Measurements from ENCODE around the gene CHAD. TPM values are rescaled to one million over a fixed set of nuclear protein-coding genes. Genes with fewer than 3 reads are reported as not detected.

Gene CHAD
- total and polyA plus RNA-seq, 2 experiments from 2014 or later = not detected

DNA sequence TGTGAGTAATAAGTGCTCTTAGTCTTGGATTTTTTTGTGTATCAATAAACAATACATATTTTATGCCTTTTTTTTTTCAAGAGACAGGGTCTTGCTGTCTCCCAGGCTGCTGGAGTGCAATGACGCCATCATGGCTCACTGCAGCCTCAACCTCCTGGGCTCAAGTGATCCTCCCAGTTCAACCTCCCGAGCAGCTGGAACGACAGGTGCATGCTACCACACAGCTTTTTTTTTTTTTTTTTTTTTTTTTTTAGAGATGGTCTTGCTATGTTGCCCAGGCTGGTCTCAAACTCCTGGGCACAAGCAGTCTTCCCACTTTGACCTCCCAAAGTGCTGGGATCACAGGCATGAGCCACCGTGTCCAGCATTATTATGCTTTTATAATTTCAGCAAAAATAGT lies 29.7 kb downstream of the CHAD start:
- H3K27ac ChIP-seq = no peak overlapping the region

DNA sequence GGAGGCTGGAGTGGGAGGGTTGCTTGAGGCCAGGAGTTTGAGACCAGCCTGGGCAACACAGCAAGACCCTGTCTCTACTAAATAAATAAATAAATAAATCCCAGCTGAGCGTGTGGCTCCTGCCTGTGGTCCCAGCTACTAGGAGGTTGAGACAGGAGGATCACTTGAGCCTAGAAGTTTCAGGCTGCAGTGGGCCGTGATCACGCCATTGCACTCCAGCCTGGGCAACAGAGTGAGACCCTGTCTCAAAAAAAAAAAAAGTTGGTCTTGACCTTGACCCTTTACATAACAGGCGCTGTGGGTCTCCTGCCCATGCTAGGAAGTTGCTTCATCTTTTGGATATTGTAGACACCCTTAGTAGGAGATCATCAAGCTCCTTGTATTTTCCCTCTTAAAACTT lies 31.3 kb downstream of the CHAD start:
- H3K9me3 ChIP-seq (ENCODE audit: low read depth) = no peaks in the 10 kb centered on the region
- H3F3A ChIP-seq (ENCODE audit: insufficient read depth) = no peaks in the 10 kb centered on the region
- TF ChIP-seq EZH2phosphoT487 (IDR thresholded peaks at IDR 0.05; ENCODE audit: insufficient read depth, low read depth) (no peak), EZH2 (IDR thresholded peaks at IDR 0.05; ENCODE audit: insufficient read depth, poor library complexity, severe bottlenecking) (no peak)
- H3K9ac ChIP-seq = no peak overlapping the region
- no peaks in the 10 kb centered on the region for H3K27me3 ChIP-seq (replicated peaks; ENCODE audit: insufficient read depth)
- no peaks in the 10 kb centered on the region for H4K20me1 ChIP-seq (ENCODE audit: insufficient read depth)
- H3K36me3 ChIP-seq (ENCODE audit: low read depth) = no peaks in the 10 kb centered on the region
- 94 to 97% methylated on average over 4 of the region's 4 CpGs for WGBS, 2 experiments (ENCODE audit: low coverage in 1 of 2, low lambda C conversion rate in 2 of 2, missing lambda C conversion rate in 2 of 2)
- no peak for DNase-seq
- H3K79me2 ChIP-seq (ENCODE audit: insufficient read depth) = no peaks in the 10 kb centered on the region
- in situ Hi-C loops (cut with MboI) = no loop called here
- no peak overlapping the region for H3K4me2 ChIP-seq (ENCODE audit: unreplicated experiment)
- H3K4me3 ChIP-seq = no peak overlapping the region
- no peak overlapping the region for H3K27ac ChIP-seq
- no peaks in the 10 kb centered on the region for H3K4me1 ChIP-seq (ENCODE audit: insufficient read depth)
- no peaks in the 10 kb centered on the region for H3K9me2 ChIP-seq (ENCODE audit: insufficient read depth)
- no peak overlapping the region for H2AFZ ChIP-seq

More for the DNA sequence above, 29.7 kb downstream of the CHAD start:
- Histone ChIP-seq H3K4me3 (no peak overlapping the region), H3F3A (ENCODE audit: insufficient read depth) (no peaks in the 10 kb centered on the region), H3K9ac (no peak overlapping the region), H3K79me2 (ENCODE audit: insufficient read depth) (no peaks in the 10 kb centered on the region), H3K4me2 (ENCODE audit: unreplicated experiment) (no peak overlapping the region), H3K27me3 (replicated peaks; ENCODE audit: insufficient read depth) (no peaks in the 10 kb centered on the region), H3K36me3 (ENCODE audit: low read depth) (no peaks in the 10 kb centered on the region), H3K9me2 (ENCODE audit: insufficient read depth) (no peaks in the 10 kb centered on the region), H2AFZ (no peak overlapping the region), H4K20me1 (ENCODE audit: insufficient read depth) (no peaks in the 10 kb centered on the region), H3K4me1 (ENCODE audit: insufficient read depth) (no peaks in the 10 kb centered on the region; the same call in 1 of the 2 replicates), H3K9me3 (ENCODE audit: low read depth) (no peaks in the 10 kb centered on the region)
- in situ Hi-C loops (cut with MboI) = no loop called here
- 99 to 100% methylated on average over 4 of the region's 4 CpGs for WGBS, 2 experiments (ENCODE audit: low coverage in 1 of 2, low lambda C conversion rate in 2 of 2, missing lambda C conversion rate in 2 of 2)
- TF ChIP-seq EZH2 (IDR thresholded peaks at IDR 0.05; ENCODE audit: insufficient read depth, poor library complexity, severe bottlenecking) = no peak
- TF ChIP-seq EZH2phosphoT487 (IDR thresholded peaks at IDR 0.05; ENCODE audit: insufficient read depth, low read depth) = no peak
- DNase-seq = no peak

DNA sequence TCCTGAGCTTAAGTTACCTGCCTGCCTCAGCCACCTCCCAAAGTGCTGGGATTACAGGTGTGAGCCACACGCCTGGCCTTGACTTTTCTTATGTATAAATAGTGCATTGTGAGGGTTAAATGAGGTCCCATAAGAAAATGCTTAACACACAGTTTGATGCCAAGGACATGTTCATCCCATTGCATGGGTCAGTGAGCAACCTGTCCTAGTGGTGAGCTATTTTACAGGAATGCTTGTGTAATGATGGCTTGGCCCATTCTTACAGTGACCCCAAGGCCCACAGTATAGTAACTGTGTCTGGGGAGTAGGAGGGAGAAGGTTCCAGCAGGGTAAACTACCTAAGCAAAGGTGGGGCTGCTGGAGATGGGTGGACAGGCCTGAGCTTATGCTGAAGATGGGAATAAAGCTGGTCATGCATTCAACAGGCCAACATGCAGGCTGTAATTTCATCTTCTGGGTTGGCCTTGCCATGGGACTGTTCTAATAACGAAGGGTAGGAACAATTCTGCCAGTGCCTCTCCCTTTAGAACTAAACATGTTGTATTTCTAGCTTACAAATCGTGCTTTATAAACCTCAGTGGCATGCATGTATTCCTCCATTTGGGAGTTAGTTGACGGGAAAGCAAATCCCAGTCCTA lies 36.4 kb downstream of the CHAD start:
- Histone ChIP-seq H3K4me1 (ENCODE audit: insufficient read depth) (no peaks in the 10 kb centered on the region), H3K79me2 (ENCODE audit: insufficient read depth) (no peaks in the 10 kb centered on the region), H2AFZ (no peak overlapping the region), H3F3A (ENCODE audit: insufficient read depth) (no peaks in the 10 kb centered on the region), H3K9ac (no peak overlapping the region), H3K27ac (no peak overlapping the region), H3K4me2 (ENCODE audit: unreplicated experiment) (no peak overlapping the region), H3K4me3 (no peak overlapping the region), H3K36me3 (ENCODE audit: low read depth) (no peaks in the 10 kb centered on the region), H4K20me1 (ENCODE audit: insufficient read depth) (no peaks in the 10 kb centered on the region), H3K9me3 (ENCODE audit: low read depth) (no peaks in the 10 kb centered on the region), H3K9me2 (ENCODE audit: insufficient read depth) (no peaks in the 10 kb centered on the region), H3K27me3 (replicated peaks; ENCODE audit: insufficient read depth) (no peaks in the 10 kb centered on the region)
- WGBS, 2 experiments (ENCODE audit: low coverage in 1 of 2, low lambda C conversion rate in 2 of 2, missing lambda C conversion rate in 2 of 2) = 90% methylated on average over 4 of the region's 4 CpGs
- no peak for DNase-seq
- in situ Hi-C loops (cut with MboI) = no loop called here
- TF ChIP-seq EZH2 (IDR thresholded peaks at IDR 0.05; ENCODE audit: insufficient read depth, poor library complexity, severe bottlenecking) = no peak

DNA sequence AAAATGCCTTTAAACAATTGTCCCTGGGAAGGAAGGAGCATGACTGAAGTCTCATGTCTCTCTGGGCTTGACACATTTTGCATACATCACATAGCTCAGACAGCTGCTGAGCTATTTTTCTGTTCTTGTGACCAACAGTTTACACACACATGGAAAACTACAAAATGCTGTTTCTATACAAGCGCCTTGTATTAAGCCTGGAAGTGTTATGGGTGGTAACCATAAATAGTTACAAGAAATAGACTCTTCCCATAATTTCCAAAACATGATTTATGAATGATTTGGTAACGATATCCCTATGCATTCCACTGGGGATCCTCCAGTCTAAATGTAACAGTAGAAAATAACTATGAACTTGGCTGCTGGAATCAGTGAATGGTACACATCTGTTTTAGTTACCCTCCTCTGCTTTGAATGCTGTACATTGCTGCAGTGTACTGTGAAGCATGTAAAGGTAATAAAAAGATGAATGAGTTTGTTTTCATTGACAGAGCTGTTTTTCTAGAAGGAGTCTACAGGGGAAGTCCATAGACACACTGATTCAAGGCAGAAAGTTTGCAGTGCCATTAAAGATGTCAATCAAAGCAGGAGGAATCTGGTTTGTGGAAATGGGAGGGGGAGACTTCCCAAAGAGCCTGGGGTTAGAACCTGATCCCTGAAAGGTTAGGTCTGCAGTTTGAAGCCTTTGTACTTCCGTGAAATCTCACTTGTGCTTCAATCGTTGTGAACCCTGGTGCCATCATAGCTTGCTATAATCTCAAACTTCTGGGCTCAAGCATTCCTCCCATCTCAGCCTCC lies 37.7 kb downstream of the CHAD start:
- H3K4me2 ChIP-seq (ENCODE audit: unreplicated experiment) = no peak overlapping the region
- no peaks in the 10 kb centered on the region for H3K9me3 ChIP-seq (ENCODE audit: low read depth)
- H3K36me3 ChIP-seq (ENCODE audit: low read depth) = no peaks in the 10 kb centered on the region
- in situ Hi-C loops (cut with MboI) = no loop called here
- no peak overlapping the region for H3K9ac ChIP-seq
- no peaks in the 10 kb centered on the region for H3K79me2 ChIP-seq (ENCODE audit: insufficient read depth)
- no peak for TF ChIP-seq EZH2phosphoT487 (IDR thresholded peaks at IDR 0.05; ENCODE audit: insufficient read depth, low read depth)
- TF ChIP-seq EZH2 (IDR thresholded peaks at IDR 0.05; ENCODE audit: insufficient read depth, poor library complexity, severe bottlenecking) = no peak
- 74 to 75% methylated on average over 4 of the region's 4 CpGs for WGBS, 2 experiments (ENCODE audit: low coverage in 1 of 2, low lambda C conversion rate in 2 of 2, missing lambda C conversion rate in 2 of 2)
- H3K27ac ChIP-seq = no peak overlapping the region
- H3K4me3 ChIP-seq = no peak overlapping the region
- H3F3A ChIP-seq (ENCODE audit: insufficient read depth) = 0 out of 2 replicates have a peak, but pooled peaks cover 7% of the 10 kb centered on the region
- H3K9me2 ChIP-seq (ENCODE audit: insufficient read depth) = no peaks in the 10 kb centered on the region
- no peaks in the 10 kb centered on the region for H4K20me1 ChIP-seq (ENCODE audit: insufficient read depth)
- DNase-seq = no peak
- 0 out of 2 replicates have a peak, but pooled peaks cover 4% of the 10 kb centered on the region for H3K4me1 ChIP-seq (ENCODE audit: insufficient read depth)
- no peaks in the 10 kb centered on the region for H3K27me3 ChIP-seq (replicated peaks; ENCODE audit: insufficient read depth)
- no peak overlapping the region for H2AFZ ChIP-seq
